Natural killer cell (primary cell): ENCODE measurements around the gene VDAC1. TPM values are rescaled to one million over a fixed set of nuclear protein-coding genes. Genes with fewer than 3 reads are reported as not detected.

Experiments used
- ATAC-seq, 3 donors: fragments of 150-1000 bp in 2 of 3; fragments of 200-7000 bp in 1 of 3; cut with Tn5 transposase; 1 replicate in 1 of 3; 2 replicates in 2 of 3; pipeline ENCODE4 v1.10.0; 2021; ENCODE audit warnings: mild to moderate bottlenecking in 2 of 3, moderate library complexity in 2 of 3
- DNase-seq, 2 donors: peaks; one replicate each; pipeline versions ENCODE4 v3.0.0 to v3.0.0-alpha.2; 2013 to 2021; ENCODE audit warnings: mixed read lengths in 1 of 2
- H3K27ac ChIP-seq: one replicate; pipeline ENCODE4 v1.5.1; 2013; ENCODE audit warnings: mild to moderate bottlenecking, low read length
- H3K27me3 ChIP-seq: one replicate; pipeline ENCODE4 v1.6.1; 2013; ENCODE audit warnings: low read length; ENCODE audit not compliant: control insufficient read depth, insufficient read depth
- H3K36me3 ChIP-seq: one replicate; pipeline ENCODE4 v1.6.1; 2013; ENCODE audit warnings: low read length; ENCODE audit not compliant: control insufficient read depth, insufficient read depth
- H3K4me1 ChIP-seq: one replicate; pipeline ENCODE4 v1.6.1; 2013; ENCODE audit warnings: low read length; ENCODE audit not compliant: control insufficient read depth, insufficient read depth
- H3K4me3 ChIP-seq: one replicate; pipeline ENCODE4 v1.5.1; 2013; ENCODE audit warnings: low read length
- H3K9me3 ChIP-seq: one replicate; pipeline ENCODE4 v1.6.1; 2013; ENCODE audit warnings: low read length; ENCODE audit not compliant: control insufficient read depth, insufficient read depth
- H3K27ac Mint-ChIP-seq, 2 donors: one replicate each; pipeline ENCODE4 v1.8.0; 2022; ENCODE audit warnings: mild to moderate bottlenecking in 2 of 2, mixed read lengths in 2 of 2, moderate library complexity in 1 of 2
- H3K27me3 Mint-ChIP-seq, 2 donors: one replicate each; pipeline ENCODE4 v1.8.0; 2022; ENCODE audit warnings: low read depth in 2 of 2, mixed read lengths in 2 of 2
- H3K36me3 Mint-ChIP-seq: one replicate; pipeline ENCODE4 v1.8.0; 2022; ENCODE audit warnings: mixed read lengths
- H3K4me1 Mint-ChIP-seq, 2 donors: one replicate each; pipeline ENCODE4 v1.8.0; 2022; ENCODE audit warnings: mixed read lengths in 2 of 2
- H3K4me3 Mint-ChIP-seq: one replicate; pipeline ENCODE4 v1.8.0; 2022; ENCODE audit warnings: mild to moderate bottlenecking, moderate library complexity, mixed read lengths
- H3K9me3 Mint-ChIP-seq, 2 donors: one replicate each; pipeline ENCODE4 v1.8.0; 2022; ENCODE audit warnings: mixed read lengths in 2 of 2
- CTCF ChIP-seq: fragments of 200-600 bp; IDR thresholded peaks from one replicate; pipeline ENCODE4 v1.8.0; 2022; ENCODE audit warnings: antibody characterized with exemption
- WGBS: methylation state at CpG from one replicate; pipeline ENCODE4 v1.1.7; 2013; ENCODE audit warnings: missing lambda C conversion rate; ENCODE audit not compliant: insufficient coverage; 5-methylcytosine and 5-hydroxymethylcytosine counted together
- intact Hi-C: fragments of 100-400 bp; cut with micrococcal nuclease; formaldehyde crosslinking; loops from one replicate; pipeline ENCODE4 v1.14.2; 2022
- total RNA-seq, 4 donors: library from RNA; stranded (reverse); fragments of 120-200 nt in 1 of 4; gene quantifications; one replicate each; pipeline versions ENCODE4 v1.2.3 to v1.2.4, GENCODE V29; 2013 to 2022

The VDAC1 gene
- total RNA-seq, 3 donors from 2014 or later (not counting 1 experiment from before 2014, with no cell fraction given) = 54.0 to 63.3 (median 60.2) TPM

- Mint-ChIP-seq H3K4me1 (no peaks in the 10 kb centered on the region), H3K36me3 (no peaks in the 10 kb centered on the region), H3K9me3 (no peaks in the 10 kb centered on the region), H3K27ac (no peak overlapping the region), H3K27me3 (no peaks in the 10 kb centered on the region), H3K4me3 (no peak overlapping the region)
- no peak for TF ChIP-seq CTCF
- no peaks in the 10 kb centered on the region for H3K9me3 ChIP-seq
- DNase-seq (no peak), ATAC-seq (no peak)
- no peak overlapping the region for H3K27ac ChIP-seq
- no peak overlapping the region for H3K4me3 ChIP-seq
- H3K4me1 ChIP-seq = no peaks in the 10 kb centered on the region
- H3K27me3 ChIP-seq = no peaks in the 10 kb centered on the region
- no peaks in the 10 kb centered on the region for H3K36me3 ChIP-seq
- intact Hi-C loops = no loop called here
Observed at GRCh38 chr5:133948721-133949120, 56.1 kb downstream of the VDAC1 start.

GRCh38 chr5:133947431-133947841, 57.3 kb downstream of the VDAC1 start:
- no peak overlapping the region for H3K4me3 ChIP-seq
- H3K27me3 ChIP-seq = no peaks in the 10 kb centered on the region
- intact Hi-C loops = no loop called here
- no peak for DNase-seq
- no peaks in the 10 kb centered on the region for H3K4me1 ChIP-seq
- no peaks in the 10 kb centered on the region for H3K27me3 Mint-ChIP-seq
- no peaks in the 10 kb centered on the region for H3K9me3 Mint-ChIP-seq
- no peak overlapping the region for H3K27ac Mint-ChIP-seq
- WGBS = 99% methylated on average over 5 of the region's 5 CpGs
- no peak for ATAC-seq
- H3K36me3 Mint-ChIP-seq = no peaks in the 10 kb centered on the region
- no peak for TF ChIP-seq CTCF
- H3K4me3 Mint-ChIP-seq = no peak overlapping the region
- H3K4me1 Mint-ChIP-seq = no peaks in the 10 kb centered on the region
- H3K9me3 ChIP-seq = no peaks in the 10 kb centered on the region
- no peak overlapping the region for H3K27ac ChIP-seq
- no peaks in the 10 kb centered on the region for H3K36me3 ChIP-seq

GRCh38 chr5:133945568-133945967, 59.2 kb downstream of the VDAC1 start:
- DNase-seq = no peak
- H3K27me3 ChIP-seq = no peaks in the 10 kb centered on the region
- no peak overlapping the region for H3K4me3 Mint-ChIP-seq
- no peaks in the 10 kb centered on the region for H3K27me3 Mint-ChIP-seq
- no peaks in the 10 kb centered on the region for H3K9me3 Mint-ChIP-seq
- no peak for TF ChIP-seq CTCF
- 89% methylated on average over 3 of the region's 3 CpGs for WGBS
- H3K4me3 ChIP-seq = no peak overlapping the region
- H3K27ac Mint-ChIP-seq = no peak overlapping the region
- no peaks in the 10 kb centered on the region for H3K9me3 ChIP-seq
- no peaks in the 10 kb centered on the region for H3K36me3 ChIP-seq
- H3K4me1 ChIP-seq = no peaks in the 10 kb centered on the region
- H3K27ac ChIP-seq = no peak overlapping the region
- no peak for ATAC-seq
- H3K36me3 Mint-ChIP-seq = no peaks in the 10 kb centered on the region
- intact Hi-C loops = no loop called here
- H3K4me1 Mint-ChIP-seq = no peaks in the 10 kb centered on the region
